Measurements from ENCODE around the gene GAS1.

GAS1 gene

DNA sequence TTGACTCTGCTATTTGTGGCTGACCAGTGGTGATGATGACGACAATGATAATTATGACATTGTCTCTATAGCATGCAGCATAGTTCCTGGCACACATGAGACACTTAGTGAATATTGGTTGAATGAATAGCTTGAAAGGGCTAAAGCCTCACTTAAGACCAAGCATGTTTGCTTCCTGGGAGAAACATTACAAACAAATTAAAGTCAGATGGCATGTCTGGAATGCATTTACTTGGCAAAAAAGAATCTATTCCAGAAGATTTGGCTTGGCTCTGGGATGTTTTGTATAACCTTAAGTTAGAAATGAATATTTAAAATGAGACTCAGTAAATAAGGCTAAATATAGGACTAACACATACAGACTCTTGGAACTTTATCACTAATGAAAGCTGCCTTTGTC is 21.6 kb downstream of the GAS1 start:
- DNase-seq (ENCODE audit: low read depth) = no peak

DNA sequence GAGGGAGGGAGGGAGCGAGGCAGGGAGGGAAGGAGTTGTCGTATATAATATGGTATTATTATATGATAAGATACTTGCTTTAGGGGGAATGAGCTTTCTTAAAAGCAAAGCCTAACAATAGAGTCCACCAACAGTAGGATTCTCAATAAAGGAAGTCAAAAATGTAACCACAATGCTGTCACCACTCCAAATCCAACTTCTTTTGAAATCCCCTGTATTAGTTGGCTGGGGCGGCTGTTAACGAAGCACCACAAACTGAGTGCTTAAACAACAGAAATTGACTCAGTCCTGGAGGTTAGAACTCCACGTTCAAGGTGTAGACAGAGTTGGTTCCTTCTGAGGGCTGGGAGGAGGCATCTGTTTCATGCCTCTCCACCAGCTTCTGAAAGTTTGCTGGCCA is 23.1 kb downstream of the GAS1 start:
- no peak for DNase-seq (ENCODE audit: low read depth)

DNA sequence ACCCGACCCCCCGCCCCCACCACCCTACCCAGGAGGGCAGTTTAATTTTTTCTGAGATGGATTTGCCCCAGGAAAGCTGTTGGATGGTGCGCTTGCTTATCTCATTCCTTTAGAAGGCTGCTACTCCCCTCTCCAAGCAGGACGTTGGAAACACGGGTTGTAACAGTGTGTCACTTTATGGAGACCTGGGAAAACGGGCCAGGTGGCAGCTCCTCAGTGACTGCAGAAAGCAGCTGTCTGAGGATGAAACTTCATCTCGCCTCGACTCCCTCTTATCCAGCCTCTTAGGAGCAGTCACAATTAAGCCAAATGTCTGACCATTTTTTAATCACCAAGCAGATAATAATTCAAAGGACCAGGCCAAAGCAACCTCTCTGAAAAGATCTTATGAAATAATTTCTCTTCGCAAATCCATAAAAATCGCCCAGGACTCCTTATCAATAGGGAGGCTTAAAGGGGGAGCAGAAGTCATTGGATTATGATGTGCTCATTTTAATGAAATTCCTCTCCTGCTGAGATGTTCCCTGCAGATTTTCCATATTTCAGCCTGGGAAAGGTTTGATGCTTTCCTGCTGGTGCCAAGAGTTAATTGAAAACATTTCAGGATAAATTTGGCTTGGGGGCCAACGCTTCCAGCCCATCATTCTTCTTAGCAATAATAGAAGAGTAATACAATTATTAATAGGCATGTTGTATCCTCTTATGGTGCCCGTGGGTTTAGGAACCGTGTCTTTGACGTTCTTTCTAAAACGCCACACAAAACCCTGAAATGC is 26.0 kb downstream of the GAS1 start:
- no peak for DNase-seq (ENCODE audit: low read depth)

DNA sequence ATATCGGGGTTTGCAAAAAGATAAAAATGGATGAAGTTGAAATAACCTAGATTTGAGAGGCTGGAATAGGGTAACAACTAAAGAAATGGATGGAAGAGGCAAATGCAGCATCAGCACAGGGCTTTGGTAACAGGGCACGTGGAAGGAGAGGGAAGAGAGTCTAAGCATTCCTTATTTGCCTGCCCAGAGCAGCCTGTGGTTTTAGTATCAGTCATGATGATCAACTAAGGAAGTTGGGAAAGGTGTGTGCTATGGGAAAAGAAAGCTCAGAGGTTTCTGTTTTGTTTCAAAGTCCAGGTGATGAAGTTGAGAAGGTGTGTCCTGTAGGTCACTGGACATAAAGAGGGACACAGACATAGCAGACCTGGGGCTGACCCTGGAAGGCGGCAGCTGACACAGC is 28.8 kb downstream of the GAS1 start:
- DNase-seq (ENCODE audit: low read depth) = no peak

DNA sequence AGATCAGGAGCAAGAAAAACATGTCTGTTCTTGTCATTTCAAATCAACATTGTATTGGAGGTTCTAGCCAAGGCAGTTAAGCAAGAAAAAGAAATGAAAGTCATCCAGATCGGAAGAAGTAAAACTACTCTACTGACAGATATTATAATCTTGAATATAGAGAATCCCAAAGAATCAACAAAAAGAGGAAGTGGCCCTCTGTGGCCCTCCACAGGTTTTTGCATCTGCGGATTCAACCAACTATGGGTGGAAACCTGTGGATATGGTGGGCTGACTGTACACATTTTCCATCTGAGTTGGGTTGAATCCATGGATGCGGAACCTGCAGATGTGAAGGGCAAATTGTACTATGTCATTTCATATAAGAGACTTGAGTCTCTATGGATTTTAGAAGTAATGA is 35.1 kb downstream of the GAS1 start:
- no peak for DNase-seq (ENCODE audit: low read depth)

DNA sequence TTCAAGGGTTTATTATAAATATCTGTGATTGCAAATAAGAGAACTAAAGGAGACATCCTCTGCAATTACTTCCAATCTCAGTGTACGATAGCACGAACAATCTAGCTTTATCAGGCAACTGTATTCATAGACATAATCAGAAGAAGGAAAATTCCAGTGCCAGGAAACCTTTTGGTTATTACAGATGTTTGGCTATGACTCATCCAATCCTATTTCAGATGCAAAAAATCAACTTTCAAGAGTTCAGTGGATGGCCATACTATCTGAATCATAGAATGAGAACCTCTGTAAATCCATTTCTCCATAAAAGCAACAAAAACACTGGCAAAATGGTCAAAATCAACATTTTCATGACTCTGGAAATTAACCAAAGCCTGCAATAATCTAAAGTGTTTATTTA is 37.9 kb downstream of the GAS1 start:
- no peak for DNase-seq (ENCODE audit: low read depth)

DNA sequence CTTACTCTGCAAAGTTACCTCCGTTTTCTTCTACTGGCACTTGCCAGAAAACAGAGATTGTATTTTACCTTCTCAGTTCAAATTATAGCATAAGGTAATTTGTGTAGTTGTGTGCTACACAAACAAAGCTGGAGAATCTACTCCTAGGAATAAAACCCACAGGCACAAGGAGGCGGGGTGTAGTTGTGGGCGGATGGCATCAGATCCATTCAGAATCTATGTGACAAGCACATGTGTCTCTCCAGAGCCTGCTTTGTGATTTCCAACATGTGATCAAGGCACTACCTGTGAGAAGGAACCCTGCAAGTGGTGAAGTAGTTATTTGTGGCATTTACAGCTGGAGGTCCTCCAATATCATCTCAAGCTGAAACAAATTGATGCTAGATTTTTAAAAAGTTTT is 39.0 kb downstream of the GAS1 start:
- DNase-seq (ENCODE audit: low read depth) = no peak

DNA sequence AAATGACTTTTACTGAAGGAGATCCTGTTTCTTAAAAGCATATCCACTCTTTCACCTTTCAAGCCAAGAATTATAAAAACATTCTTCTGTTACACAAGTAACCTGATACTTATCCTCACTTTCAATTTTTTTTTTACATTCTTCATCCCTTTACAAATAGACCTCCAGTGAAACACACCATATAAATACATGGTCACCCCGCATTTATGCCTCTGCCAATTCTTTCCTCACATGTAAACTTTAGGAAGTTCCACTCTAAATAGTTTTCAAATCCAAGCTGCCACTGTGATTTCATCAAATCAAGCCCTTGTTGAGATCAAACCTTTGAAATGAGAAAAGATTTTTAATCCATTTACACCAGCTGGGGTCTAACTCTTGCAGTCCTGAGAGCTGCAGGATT is 40.0 kb downstream of the GAS1 start:
- no peak for DNase-seq (ENCODE audit: low read depth)

DNA sequence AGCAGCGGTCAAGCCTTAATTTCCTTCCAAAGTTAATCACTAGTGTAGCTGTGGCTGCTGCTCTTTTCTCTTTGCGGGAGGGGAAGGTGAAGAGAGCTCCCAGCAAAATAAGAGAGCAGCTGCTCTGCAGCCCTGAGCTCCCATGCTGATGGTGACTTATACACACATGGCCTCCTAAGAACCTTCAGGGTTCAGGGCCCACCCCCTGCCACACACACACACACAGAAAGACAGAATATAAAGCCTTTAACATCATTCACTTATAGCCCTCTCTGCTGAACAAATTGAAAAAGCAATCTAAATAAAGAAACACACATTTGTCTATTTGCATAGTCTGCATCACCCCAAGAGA is 43.6 kb downstream of the GAS1 start:
- no peak for DNase-seq (ENCODE audit: low read depth)

DNA sequence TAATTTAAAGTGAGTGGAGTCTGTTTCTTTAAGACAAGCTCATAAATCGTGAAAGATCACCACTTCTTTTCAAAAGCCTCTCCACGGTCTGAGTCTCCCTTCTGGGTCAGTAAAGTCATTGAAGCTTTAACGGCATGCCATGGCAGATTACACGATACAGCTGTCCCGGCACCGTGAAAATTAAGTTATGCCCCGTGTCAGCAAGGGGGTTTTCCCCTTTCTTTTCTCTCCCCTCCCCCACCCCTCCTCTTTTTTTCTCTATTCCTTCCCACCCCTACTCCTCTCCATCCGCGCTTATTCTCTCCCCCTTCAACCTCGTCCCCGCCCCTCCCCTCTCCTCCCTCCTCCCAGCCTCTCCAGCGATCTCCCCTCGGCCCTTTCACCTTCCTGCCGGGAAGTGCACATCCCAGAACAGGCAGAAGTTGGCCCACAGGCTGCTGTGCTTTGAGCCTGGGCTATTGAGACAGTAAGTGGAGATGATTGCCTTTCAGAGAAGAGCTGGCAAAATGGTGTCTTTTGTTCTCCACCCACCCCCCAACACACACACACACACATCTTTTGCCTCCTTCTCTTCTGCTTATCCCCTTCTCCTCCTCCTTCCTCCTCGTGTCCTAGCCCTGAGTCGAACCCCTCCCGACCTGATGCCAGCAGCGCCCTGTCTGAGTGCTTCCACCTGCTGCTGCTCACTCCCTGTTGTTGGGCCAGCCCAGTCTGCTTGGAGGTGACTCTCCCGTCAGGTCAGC is 44.1 kb downstream of the GAS1 start:
- no peak for DNase-seq (ENCODE audit: low read depth)

DNA sequence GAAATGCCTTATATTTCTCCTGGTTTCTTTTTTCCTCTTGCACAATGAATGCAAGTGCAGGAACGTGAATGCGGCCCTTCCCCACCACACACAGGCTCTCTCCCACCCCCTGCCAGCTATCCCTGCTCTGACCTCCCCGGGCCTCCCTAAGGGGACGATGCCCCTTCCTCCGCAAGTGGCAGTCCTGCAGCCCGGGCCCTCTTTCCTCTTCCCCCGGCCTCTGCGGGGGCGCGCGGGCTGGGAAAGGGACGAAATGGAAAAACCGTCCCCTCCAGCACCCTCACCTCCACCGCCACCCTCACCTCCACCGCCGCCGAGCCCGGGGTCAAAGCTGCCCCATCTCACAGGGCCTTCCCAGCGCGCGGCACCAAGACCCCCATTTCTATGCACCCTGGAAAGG is 44.7 kb downstream of the GAS1 start:
- no peak for DNase-seq (ENCODE audit: low read depth)

DNA sequence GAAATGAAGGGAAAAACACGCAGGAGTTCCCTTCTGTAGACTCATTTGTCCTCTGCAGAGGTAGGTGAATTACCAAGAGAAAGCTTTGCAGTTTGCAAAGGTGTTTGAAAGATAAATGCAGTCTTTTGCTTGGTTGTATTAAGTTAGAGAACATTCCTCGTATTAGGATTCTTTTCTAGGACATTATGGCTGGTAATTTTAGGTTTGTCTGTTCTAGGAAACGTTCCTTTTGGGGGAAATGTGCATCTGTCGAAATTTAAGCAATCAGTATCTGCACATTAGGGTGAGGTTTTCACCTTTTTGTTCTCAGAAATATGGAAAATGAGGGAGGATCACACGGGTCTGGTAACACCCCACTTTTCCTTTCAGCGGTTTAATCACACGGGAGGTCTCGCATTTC is 45.1 kb downstream of the GAS1 start:
- no peak for DNase-seq (ENCODE audit: low read depth)

DNA sequence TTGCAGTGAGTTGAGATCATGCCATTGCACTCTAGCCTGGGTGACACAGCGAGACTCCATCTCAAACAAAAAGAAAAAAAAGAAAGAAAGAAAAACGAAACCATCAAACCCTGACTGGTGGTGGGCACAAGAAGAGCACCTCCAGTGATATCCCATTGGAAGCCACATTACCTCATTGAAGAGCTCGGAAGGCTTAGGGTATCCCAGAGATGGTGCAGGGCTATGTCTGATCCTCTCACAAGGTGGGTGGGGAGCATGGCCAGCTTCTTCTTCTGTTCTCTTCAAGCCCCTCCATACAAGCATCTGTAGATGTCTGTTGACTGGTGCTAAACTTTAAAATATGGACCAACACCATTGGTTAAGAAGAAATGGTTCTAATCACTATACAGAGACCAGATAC is 45.8 kb downstream of the GAS1 start:
- no peak for DNase-seq (ENCODE audit: low read depth)
